Measurements from ENCODE around the gene RHBDD3. TPM values are rescaled to one million over a fixed set of nuclear protein-coding genes. Genes with fewer than 3 reads are reported as not detected.

RHBDD3 gene
- total and polyA plus RNA-seq, 9 of the 15 experiments (the other 6 are each of a cell fraction or from before 2014, with no cell fraction given), result 0.32 to 35.6 (median 14.0) TPM

GRCh38 chr22:29216011-29216872 lies 51.5 kb downstream of the RHBDD3 start (continued):
- no peak for TF ChIP-seq ZNF695 (CRISPR knock-in tag; IDR thresholded peaks at IDR 0.05)
- TF ChIP-seq TCF7L2 (IDR thresholded peaks at IDR 0.05; ENCODE audit: low read depth, low read length), result no peak
- no peak for TF ChIP-seq POLR3A (IDR thresholded peaks at IDR 0.05; ENCODE audit: borderline replicate concordance, extremely low read depth, insufficient read depth, insufficient read length)
- TF ChIP-seq NR2F6 (CRISPR knock-in tag; IDR thresholded peaks at IDR 0.05), result no peak
- TF ChIP-seq, protein P1, sequence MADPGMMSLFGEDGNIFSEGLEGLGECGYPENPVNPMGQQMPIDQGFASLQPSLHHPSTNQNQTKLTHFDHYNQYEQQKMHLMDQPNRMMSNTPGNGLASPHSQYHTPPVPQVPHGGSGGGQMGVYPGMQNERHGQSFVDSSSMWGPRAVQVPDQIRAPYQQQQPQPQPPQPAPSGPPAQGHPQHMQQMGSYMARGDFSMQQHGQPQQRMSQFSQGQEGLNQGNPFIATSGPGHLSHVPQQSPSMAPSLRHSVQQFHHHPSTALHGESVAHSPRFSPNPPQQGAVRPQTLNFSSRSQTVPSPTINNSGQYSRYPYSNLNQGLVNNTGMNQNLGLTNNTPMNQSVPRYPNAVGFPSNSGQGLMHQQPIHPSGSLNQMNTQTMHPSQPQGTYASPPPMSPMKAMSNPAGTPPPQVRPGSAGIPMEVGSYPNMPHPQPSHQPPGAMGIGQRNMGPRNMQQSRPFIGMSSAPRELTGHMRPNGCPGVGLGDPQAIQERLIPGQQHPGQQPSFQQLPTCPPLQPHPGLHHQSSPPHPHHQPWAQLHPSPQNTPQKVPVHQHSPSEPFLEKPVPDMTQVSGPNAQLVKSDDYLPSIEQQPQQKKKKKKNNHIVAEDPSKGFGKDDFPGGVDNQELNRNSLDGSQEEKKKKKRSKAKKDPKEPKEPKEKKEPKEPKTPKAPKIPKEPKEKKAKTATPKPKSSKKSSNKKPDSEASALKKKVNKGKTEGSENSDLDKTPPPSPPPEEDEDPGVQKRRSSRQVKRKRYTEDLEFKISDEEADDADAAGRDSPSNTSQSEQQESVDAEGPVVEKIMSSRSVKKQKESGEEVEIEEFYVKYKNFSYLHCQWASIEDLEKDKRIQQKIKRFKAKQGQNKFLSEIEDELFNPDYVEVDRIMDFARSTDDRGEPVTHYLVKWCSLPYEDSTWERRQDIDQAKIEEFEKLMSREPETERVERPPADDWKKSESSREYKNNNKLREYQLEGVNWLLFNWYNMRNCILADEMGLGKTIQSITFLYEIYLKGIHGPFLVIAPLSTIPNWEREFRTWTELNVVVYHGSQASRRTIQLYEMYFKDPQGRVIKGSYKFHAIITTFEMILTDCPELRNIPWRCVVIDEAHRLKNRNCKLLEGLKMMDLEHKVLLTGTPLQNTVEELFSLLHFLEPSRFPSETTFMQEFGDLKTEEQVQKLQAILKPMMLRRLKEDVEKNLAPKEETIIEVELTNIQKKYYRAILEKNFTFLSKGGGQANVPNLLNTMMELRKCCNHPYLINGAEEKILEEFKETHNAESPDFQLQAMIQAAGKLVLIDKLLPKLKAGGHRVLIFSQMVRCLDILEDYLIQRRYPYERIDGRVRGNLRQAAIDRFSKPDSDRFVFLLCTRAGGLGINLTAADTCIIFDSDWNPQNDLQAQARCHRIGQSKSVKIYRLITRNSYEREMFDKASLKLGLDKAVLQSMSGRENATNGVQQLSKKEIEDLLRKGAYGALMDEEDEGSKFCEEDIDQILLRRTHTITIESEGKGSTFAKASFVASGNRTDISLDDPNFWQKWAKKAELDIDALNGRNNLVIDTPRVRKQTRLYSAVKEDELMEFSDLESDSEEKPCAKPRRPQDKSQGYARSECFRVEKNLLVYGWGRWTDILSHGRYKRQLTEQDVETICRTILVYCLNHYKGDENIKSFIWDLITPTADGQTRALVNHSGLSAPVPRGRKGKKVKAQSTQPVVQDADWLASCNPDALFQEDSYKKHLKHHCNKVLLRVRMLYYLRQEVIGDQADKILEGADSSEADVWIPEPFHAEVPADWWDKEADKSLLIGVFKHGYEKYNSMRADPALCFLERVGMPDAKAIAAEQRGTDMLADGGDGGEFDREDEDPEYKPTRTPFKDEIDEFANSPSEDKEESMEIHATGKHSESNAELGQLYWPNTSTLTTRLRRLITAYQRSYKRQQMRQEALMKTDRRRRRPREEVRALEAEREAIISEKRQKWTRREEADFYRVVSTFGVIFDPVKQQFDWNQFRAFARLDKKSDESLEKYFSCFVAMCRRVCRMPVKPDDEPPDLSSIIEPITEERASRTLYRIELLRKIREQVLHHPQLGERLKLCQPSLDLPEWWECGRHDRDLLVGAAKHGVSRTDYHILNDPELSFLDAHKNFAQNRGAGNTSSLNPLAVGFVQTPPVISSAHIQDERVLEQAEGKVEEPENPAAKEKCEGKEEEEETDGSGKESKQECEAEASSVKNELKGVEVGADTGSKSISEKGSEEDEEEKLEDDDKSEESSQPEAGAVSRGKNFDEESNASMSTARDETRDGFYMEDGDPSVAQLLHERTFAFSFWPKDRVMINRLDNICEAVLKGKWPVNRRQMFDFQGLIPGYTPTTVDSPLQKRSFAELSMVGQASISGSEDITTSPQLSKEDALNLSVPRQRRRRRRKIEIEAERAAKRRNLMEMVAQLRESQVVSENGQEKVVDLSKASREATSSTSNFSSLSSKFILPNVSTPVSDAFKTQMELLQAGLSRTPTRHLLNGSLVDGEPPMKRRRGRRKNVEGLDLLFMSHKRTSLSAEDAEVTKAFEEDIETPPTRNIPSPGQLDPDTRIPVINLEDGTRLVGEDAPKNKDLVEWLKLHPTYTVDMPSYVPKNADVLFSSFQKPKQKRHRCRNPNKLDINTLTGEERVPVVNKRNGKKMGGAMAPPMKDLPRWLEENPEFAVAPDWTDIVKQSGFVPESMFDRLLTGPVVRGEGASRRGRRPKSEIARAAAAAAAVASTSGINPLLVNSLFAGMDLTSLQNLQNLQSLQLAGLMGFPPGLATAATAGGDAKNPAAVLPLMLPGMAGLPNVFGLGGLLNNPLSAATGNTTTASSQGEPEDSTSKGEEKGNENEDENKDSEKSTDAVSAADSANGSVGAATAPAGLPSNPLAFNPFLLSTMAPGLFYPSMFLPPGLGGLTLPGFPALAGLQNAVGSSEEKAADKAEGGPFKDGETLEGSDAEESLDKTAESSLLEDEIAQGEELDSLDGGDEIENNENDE (IDR thresholded peaks at IDR 0.05; ENCODE audit: low read depth, low read length), result no peak

Measured in K562 (cell line).